Activated T-helper 1 cell treated with anti-CD3 and anti-CD28 coated beads, Interleukin-2, amount 50 U/mL, for 16 hours (primary cell): ENCODE results near the gene CWF19L1.
"Not testable (repeated sequence)": the region's sequence is repeated elsewhere in the genome, so short reads cannot be mapped to it uniquely, and the experiment has no call there.

ENCODE experiments used
- DNase-seq, 2 donors: peaks; one replicate each; pipeline ENCODE4 v3.0.0-alpha.2; 2020; ENCODE audit warnings: low read depth in 1 of 2, low spot score in 1 of 2

CWF19L1 gene

DNA sequence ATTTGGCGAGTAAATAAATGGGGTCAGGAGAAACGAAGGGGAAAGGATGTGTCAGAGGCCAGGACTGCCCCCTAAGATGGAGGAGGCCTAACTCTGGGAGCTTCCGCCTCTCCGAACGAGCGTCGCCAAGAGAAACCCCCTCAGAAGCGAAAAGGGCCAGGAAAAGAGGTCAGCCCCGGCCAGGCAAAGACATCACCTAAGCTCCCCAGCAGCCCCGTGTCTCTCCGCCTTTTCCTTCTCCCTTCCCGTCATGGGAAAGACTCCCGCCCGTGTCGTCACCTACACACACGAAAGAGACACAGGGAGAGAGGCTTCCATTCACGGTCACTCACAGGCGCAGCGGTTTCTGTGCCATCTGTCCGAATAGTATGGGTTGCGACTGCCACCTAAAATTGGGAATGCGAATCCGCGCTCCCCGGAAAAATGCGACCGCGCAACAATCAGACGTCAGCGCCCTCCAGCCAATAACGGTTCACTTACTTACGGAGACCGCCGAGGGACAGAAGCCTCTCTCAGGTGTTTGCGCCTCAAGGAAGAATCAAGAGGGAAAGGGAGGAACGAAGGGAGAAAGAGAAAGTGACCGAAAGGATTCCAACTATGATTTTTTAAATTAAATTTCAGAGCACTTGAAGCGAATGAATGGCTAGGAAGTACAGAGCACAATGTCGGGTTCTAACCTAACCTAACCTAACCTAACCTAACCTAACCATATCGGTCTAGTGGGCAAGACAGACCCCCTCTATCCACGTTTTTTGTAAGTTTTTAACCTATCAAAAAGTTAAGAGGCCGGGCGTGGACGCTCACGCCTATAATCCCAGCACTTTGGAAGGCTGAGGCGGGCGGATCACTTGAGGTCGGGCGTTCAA, at the start of gene CWF19L1:
CWF19L1 (minus strand) TSS at position 400 of the 866 bp plus-strand sequence; CDS start at position 355, 45 bp downstream.
- peak; percentile 52 to 59 for DNase-seq

- no peak for DNase-seq
Observed at GRCh38 chr10:100315615-100316014, 48.2 kb upstream of the CWF19L1 start.

- DNase-seq = no peak
Observed at GRCh38 chr10:100311298-100311697, 43.9 kb upstream of the CWF19L1 start.

GRCh38 chr10:100307684-100308083, 40.2 kb upstream of the CWF19L1 start:
- DNase-seq = no peak

DNA sequence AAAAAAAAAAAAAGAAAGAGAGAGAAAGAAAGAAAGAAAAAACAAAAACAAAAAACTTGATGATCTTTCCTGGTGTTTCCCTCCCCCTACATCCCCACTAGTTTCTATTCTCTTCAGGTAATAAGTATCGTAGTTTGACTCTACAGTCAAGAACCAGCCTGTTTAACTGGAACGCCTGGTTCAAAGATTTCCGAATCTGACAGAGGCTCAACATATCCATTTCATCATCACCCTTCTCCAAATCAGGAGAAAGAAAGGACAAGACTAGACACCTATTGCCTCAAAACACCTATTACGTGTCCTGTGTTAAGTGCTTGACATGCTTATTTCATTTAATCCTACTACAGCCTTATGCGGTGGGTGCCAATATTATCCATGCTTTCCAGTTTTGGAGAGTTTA, 39.4 kb upstream of the CWF19L1 start:
- DNase-seq = no peak

GRCh38 chr10:100304414-100304813, 37.0 kb upstream of the CWF19L1 start:
- DNase-seq = no peak

DNA sequence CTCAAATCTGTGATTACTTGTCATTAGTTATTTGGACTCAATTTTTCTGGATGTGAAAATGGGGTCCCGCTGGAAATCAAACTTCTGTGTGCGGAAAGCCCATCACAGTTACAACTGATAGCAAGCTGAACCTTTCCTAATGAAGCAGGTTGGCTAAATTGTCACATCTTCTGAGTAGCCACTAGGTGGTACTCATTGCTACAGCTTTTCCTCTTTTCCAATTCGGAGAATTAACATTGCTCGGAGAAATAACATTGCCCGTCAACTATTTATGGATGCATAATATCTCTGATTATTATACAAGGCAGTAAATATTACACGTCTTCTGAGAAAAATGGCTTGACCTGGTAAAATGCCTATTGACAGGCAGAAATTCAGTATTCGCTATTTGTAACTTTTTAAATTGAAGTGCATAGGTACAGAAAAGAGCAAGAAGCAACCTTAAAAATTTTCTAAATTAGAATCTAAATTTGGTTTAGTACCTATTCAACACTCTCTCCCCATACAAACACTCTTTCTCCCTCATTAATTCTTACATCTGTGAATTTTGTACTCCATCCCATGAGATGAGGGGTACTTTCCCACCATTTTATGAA, 36.4 kb upstream of the CWF19L1 start:
- no peak for DNase-seq

- not testable (repeated sequence) for DNase-seq
Observed at GRCh38 chr10:100301123-100301522, 33.7 kb upstream of the CWF19L1 start.

DNA sequence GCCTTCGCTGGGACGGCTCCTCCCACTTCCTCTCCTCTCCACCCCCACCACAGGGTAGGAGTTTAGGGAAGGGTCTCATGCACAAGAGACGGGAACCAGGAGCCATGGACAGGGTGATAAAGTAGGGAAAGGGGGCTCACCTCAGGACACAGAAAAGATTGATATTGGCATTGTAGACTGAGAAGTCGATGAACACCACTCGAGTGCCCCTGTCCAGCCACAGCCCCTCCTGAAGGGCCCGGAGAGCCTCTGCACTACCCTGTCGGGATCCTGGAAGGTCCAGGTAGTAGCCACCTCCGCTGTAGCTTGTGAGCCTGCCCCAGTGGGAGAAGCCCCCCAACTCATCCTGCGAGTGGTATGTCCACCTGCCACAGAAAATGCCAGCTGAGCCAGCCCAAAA, 29.8 kb upstream of the CWF19L1 start:
- no peak for DNase-seq

- DNase-seq = no peak
Observed at GRCh38 chr10:100293066-100293465, 25.6 kb upstream of the CWF19L1 start.

DNA sequence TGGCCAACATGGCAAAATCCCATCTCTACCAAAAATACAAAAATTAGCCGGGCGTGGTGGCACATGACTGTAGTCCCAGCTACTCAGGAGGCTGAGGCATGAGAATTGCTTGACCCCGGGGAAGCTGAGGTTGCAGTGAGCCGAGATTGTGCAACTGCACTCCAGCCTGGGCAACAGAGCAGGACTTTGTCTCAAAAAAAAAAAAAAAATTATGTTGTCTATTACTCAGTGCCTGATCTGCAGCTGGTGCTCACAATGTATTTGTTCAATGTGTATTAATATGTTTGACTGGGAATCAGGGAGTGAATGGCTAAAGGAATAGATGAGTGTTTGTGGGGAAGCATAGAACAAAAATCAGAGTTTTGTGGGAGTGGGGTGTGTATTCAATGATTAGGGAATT, 24.9 kb upstream of the CWF19L1 start:
- DNase-seq = not testable (repeated sequence)

DNA sequence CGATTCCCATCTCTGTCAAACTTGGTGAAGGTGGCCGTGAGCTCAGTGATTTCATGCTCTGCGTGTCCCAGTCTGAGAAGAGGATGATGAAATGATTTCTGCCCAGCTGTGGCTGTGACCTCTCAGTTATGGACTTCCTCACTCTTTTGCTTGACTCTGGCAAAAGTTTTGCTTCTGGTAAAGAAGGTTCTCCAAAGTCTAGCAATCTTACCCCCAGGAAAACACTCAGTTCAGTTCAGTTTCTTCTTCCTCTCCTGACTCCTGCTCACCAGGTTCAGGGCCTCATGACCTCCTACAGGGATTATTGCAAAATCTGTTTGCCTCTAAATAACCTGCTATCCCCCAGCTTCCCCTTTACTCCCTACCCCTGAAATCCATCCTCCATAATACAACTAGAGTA, 23.9 kb upstream of the CWF19L1 start:
- no peak for DNase-seq

DNA sequence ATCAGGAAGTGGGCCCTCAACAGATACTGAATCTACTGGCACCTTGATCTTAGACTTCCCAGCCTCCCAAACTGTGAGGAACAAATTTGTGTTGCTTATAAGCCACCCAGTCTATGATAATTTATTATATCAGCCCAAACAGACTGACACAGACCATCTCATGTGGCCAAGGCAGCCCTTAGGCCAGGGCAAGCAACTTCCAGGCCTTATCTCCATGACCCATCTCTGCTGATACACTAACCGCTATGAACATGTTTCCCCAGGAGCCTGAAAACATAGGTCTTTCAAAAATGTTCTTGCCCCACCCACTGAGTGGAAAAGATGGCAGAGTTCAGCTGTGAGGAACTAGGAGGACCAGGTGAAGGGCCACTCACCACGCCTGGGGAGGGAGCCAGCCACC, 22.2 kb upstream of the CWF19L1 start:
- DNase-seq = no peak

GRCh38 chr10:100288196-100288595, 20.8 kb upstream of the CWF19L1 start:
- no peak for DNase-seq

DNA sequence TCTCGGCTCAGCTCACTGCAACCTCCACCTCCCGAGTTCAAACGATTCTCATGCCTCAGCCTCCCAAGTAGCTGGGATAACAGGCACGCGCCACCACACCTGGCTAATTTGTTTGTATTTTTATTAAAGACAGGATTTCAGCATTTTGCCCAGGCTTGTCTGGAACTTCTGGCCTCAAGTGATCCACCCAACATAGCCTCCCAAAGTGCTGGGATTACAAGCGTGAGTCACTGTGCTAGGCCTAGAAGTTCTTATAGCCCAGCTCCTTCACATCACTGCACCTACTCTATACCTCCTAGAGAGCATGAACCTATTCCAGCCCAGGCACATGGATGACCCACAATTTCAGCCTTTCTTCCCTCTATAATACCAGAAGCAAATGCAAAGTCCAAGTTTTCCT, 20.3 kb upstream of the CWF19L1 start:
- no peak for DNase-seq

GRCh38 chr10:100286051-100287033, 18.9 kb upstream of the CWF19L1 start, which contains the start of gene BLOC1S2:
TSS of gene BLOC1S2 (minus strand) at chr10:100286680. CDS start at chr10:100286659, 21 bp downstream.
- peak; percentile 69 to 85 for DNase-seq

- not testable (repeated sequence) for DNase-seq
Observed at GRCh38 chr10:100285326-100285725, 17.9 kb upstream of the CWF19L1 start.

DNA sequence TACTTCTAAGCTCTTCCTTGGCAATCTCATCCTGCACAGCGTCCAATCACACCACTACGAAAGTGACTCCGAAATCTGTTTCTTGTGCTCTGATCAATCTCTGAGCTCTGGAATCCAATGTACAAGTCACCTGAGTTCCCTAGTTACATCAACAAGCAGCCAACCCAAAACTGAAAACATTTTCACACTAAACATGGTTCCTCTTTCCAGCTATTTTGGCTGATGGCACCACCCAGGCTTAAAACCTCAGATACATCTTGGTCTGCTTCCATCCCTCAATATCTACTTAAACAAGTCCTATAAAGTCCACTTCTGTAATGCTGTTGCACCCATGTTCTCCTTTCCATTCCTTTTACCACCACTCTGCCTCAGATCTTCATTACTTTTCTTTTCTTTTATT, 15.5 kb upstream of the CWF19L1 start:
- no peak for DNase-seq

DNA sequence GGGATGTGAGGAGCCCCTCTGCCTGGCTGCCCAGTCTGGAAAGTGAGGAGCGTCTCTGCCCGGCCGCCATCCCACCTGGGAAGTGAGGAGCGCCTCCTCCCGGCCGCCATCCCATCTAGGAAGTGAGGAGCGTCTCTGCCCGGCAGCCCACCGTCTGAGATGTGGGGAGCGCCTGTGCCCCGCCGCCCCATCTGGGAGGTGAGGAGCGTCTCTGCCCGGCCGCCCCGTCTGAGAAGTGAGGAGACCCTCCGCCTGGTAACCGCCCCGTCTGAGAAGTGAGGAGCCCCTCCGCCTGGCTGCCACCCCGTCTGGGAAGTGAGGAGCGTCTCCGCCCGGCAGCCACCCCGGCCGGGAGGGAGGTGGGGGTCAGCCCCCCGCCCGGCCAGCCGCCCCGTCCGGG, 9.5 kb upstream of the CWF19L1 start:
- not testable (repeated sequence) for DNase-seq

DNA sequence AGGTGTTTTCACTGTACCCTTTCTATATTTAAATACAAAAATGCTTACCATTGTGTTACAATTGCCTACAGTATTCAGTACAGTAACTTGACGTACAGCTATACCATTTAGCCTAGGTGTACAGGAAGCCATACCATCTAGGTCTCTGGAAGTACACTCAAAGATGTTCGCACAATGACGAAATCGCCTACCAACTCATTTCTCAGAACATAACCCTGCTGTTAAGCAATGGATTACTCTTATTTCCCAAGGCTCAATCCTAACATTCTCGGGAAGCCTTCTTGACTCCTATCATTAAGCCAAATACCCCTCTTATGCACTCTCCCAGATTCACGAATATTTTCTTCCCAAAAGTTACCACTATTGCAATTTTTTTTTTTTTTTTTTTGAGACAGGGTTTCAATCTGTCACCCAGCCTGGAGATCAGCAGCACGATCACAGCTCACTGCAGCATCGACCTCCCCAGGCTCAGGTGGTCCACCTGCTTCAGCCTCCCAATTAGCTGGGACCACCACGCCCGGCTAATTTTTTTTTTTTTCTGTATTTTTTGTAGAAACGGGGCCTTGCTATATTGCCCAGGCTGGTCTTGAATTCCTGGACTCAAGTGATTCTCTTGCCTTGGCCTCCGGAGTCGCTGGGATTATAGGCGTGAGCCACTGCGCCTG, 1.5 kb downstream of the CWF19L1 start:
- no peak for DNase-seq

- no peak for DNase-seq
Observed at GRCh38 chr10:100254191-100254590, 13.2 kb downstream of the CWF19L1 start.
